HepG2 (cell line): Measurements from ENCODE around the gene SH3TC2. TPM values are rescaled to one million over a fixed set of nuclear protein-coding genes. Genes with fewer than 3 reads are reported as not detected.

Experiments used
- ATAC-seq: fragments of 200-7000 bp; cut with Tn5 transposase; 3 replicates; pipeline ENCODE4 v1.9.1; 2020; ENCODE audit warnings: mild to moderate bottlenecking, moderate library complexity
- BruUV-seq: library from RNA; stranded (reverse); fragments of 400-500 nt; replicated peaks from 2 replicates; lab custom pipeline; 2021; lab: Mats Ljungman, UMichigan
- CTCF ChIA-PET: fragments of 300-600 bp; formaldehyde crosslinking; extraction: SDS; loops from one replicate; lab custom pipeline; 2021; ENCODE audit warnings: low total read pairs, inconsistent platforms, low intra/inter-chr PET ratio; lab: Yijun Ruan, JAX
- POLR2A ChIA-PET: fragments of 350-600 bp; sonication (Branson Sonifier 250); formaldehyde crosslinking; loops from one replicate; lab custom pipeline; 2020; ENCODE audit warnings: antibody characterized with exemption, inconsistent platforms; lab: Yijun Ruan, JAX
- DNase-seq: peaks from one replicate; pipeline ENCODE4 v3.0.0-alpha.2; 2015; ENCODE audit warnings: low spot score
- FAIRE-seq: peaks from 3 replicates; lab custom pipeline; 2011; peaks lifted over from hg19 to GRCh38; lab: Jason Lieb, UNC
- H2AFZ ChIP-seq: one replicate; pipeline ENCODE4 v1.6.1; 2011; ENCODE audit warnings: low read length, inconsistent platforms
- H3K27ac ChIP-seq: fragments of 300-600 bp; 3 replicates; pipeline ENCODE4 v1.8.0; 2011; ENCODE audit warnings: mixed run types, mild to moderate bottlenecking, mixed read lengths, low read length, inconsistent platforms; ENCODE audit not compliant: insufficient read depth; ENCODE audit errors: extremely low read length
- H3K27me3 ChIP-seq, 2 experiments: fragments of 200-600 bp in 1 of 2; 2 replicates in 1 of 2; 3 replicates in 1 of 2; pipeline versions ENCODE4 v1.6.0 to v1.8.0; 2011; ENCODE audit warnings: low read length in 2 of 2, mild to moderate bottlenecking in 2 of 2, moderate library complexity in 2 of 2, inconsistent platforms in 1 of 2; ENCODE audit not compliant: insufficient read depth in 2 of 2, control insufficient read depth in 1 of 2
- H3K36me3 ChIP-seq, 2 experiments: fragments of 200-600 bp in 1 of 2; replicated peaks in 1 of 2; 2 replicates in 1 of 2; 3 replicates in 1 of 2; pipeline versions ENCODE4 v1.5.1 to v1.8.0; 2011; ENCODE audit warnings: low read length in 2 of 2, inconsistent platforms in 1 of 2; ENCODE audit not compliant: insufficient read depth in 2 of 2, control insufficient read depth in 1 of 2
- H3K4me1 ChIP-seq: 2 replicates; pipeline ENCODE4 v1.5.1; 2012; ENCODE audit warnings: low read length, inconsistent platforms; ENCODE audit not compliant: insufficient read depth
- H3K4me2 ChIP-seq: 2 replicates; pipeline ENCODE4 v1.6.0; 2011; ENCODE audit warnings: low read depth, low read length, inconsistent platforms
- H3K4me3 ChIP-seq, 3 experiments: fragments of 200-600 bp in 1 of 3; sonication (generic), shearing (Covaris generic) in 1 of 3; replicated peaks in 1 of 3; 2 replicates each; pipeline ENCODE4 v1.5.1; 2011 to 2016; ENCODE audit warnings: low read length in 3 of 3, inconsistent platforms in 2 of 3, low read depth in 2 of 3, mild to moderate bottlenecking in 2 of 3, control low read depth in 1 of 3, mixed read lengths in 1 of 3; ENCODE audit not compliant: insufficient read depth in 1 of 3
- H3K79me2 ChIP-seq: one replicate; pipeline ENCODE4 v1.6.1; 2011; ENCODE audit warnings: low read length, inconsistent platforms; ENCODE audit not compliant: insufficient read depth
- H3K9ac ChIP-seq: 2 replicates; pipeline ENCODE4 v1.6.0; 2011; ENCODE audit warnings: mild to moderate bottlenecking, low read depth, low read length, inconsistent platforms; ENCODE audit not compliant: insufficient read depth
- H3K9me3 ChIP-seq: 2 replicates; pipeline ENCODE4 v1.5.1; 2012; ENCODE audit warnings: mild to moderate bottlenecking, low read length
- H4K20me1 ChIP-seq: 2 replicates; pipeline ENCODE4 v1.6.0; 2011; ENCODE audit warnings: inconsistent platforms, mild to moderate bottlenecking, low read length, moderate library complexity; ENCODE audit not compliant: insufficient read depth
- ARID2 ChIP-seq: sonication (generic); formaldehyde crosslinking; IDR thresholded peaks from 2 replicates; pipeline ENCODE4 v1.8.1; 2022; ENCODE audit warnings: mild to moderate bottlenecking, missing genetic modification reagents, borderline replicate concordance
- EHMT2 ChIP-seq: fragments of 200-600 bp; sonication (generic); IDR thresholded peaks from 2 replicates; pipeline ENCODE4 v1.7.0; 2017; ENCODE audit warnings: antibody characterized with exemption, low read depth, low read length, borderline replicate concordance
- HMG20B ChIP-seq: conservative IDR thresholded peaks from 2 replicates; pipeline ENCODE4 v1.6.1; 2016; ENCODE audit warnings: missing genetic modification reagents, missing compliant biosample characterization
- MED13 ChIP-seq: sonication (generic); formaldehyde crosslinking; IDR thresholded peaks from 2 replicates; pipeline ENCODE4 v1.5.0; 2020; ENCODE audit warnings: missing genetic modification reagents
- NR2F6 ChIP-seq, 2 experiments: IDR thresholded peaks; 2 replicates each; pipeline ENCODE4 v1.6.1; 2016; ENCODE audit warnings: antibody characterized with exemption in 1 of 2, mild to moderate bottlenecking in 1 of 2
- PRMT3 ChIP-seq: sonication (generic); formaldehyde crosslinking; IDR thresholded peaks from 2 replicates; pipeline ENCODE4 v1.8.1; 2022; ENCODE audit warnings: low read depth, mild to moderate bottlenecking, moderate library complexity, missing genetic modification reagents, borderline replicate concordance
- RARG ChIP-seq: sonication (generic); formaldehyde crosslinking; IDR thresholded peaks from 2 replicates; pipeline ENCODE4 v1.4.0; 2020; ENCODE audit warnings: low read depth, mild to moderate bottlenecking, missing genetic modification reagents
- RFX1 ChIP-seq: fragments of 450-650 bp; IDR thresholded peaks from 2 replicates; pipeline ENCODE4 v1.6.1; 2017
- SALL1 ChIP-seq: sonication (generic); formaldehyde crosslinking; IDR thresholded peaks from 2 replicates; pipeline ENCODE4 v1.8.0; 2022; ENCODE audit warnings: mild to moderate bottlenecking, missing genetic modification reagents
- SAP130 ChIP-seq: IDR thresholded peaks from 2 replicates; pipeline ENCODE4 v1.6.1; 2016; ENCODE audit warnings: low read depth
- TAF15 ChIP-seq: fragments of 200-400 bp; formaldehyde crosslinking; IDR thresholded peaks from one replicate; pipeline ENCODE4 v1.6.1; 2018; ENCODE audit warnings: mild to moderate bottlenecking, low read depth, low read length; ENCODE audit not compliant: poor library complexity, severe bottlenecking
- ZBTB14 ChIP-seq: sonication (generic); formaldehyde crosslinking; IDR thresholded peaks from 2 replicates; pipeline ENCODE4 v1.4.0; 2020; ENCODE audit warnings: missing genetic modification reagents
- ZNF318 ChIP-seq: sonication (generic); formaldehyde crosslinking; IDR thresholded peaks from 2 replicates; pipeline ENCODE4 v1.4.0; 2020; ENCODE audit warnings: mild to moderate bottlenecking, missing genetic modification reagents
- ZNF558 ChIP-seq: sonication (generic); formaldehyde crosslinking; IDR thresholded peaks from 2 replicates; pipeline ENCODE4 v1.9.0; 2022; ENCODE audit warnings: mild to moderate bottlenecking, missing genetic modification reagents, borderline replicate concordance
- ZNF772 ChIP-seq: sonication (generic); formaldehyde crosslinking; IDR thresholded peaks from 2 replicates; pipeline ENCODE4 v1.5.0; 2020; ENCODE audit warnings: mild to moderate bottlenecking, missing genetic modification reagents
- WGBS: methylation state at CpG from one replicate; pipeline ENCODE4 v1.1.6; 2017; ENCODE audit warnings: low lambda C conversion rate; 5-methylcytosine and 5-hydroxymethylcytosine counted together
- in situ Hi-C: cut with HindIII; loops from 2 replicates; pipeline ENCODE4 v1.10.0; 2017; ENCODE audit warnings: low pct_unique_long_range_greater_than_20kb; ENCODE audit not compliant: extremely low pct_ligation_motif_present
- intact Hi-C: fragments of 100-400 bp; cut with micrococcal nuclease; formaldehyde crosslinking; loops from one replicate; pipeline ENCODE4 v1.10.0; 2022; ENCODE audit not compliant: unreplicated experiment
- polyA plus RNA-seq, 8 experiments: library from polyadenylated mRNA; depleted of rRNA in 3 of 8; stranded (reverse) in 7 of 8; unstranded in 1 of 8; fragments of >200 nt; fragmentation: Illumina TruSeq in 4 of 8; extraction: Trizol in 4 of 8; gene quantifications; 2 replicates each; pipeline versions ENCODE4 v1.2.1 to v1.2.3, GENCODE V29; 2011 to 2016; ENCODE audit warnings: low read depth in 4 of 8, missing spikeins in 1 of 8, mixed read lengths in 1 of 8; ENCODE audit not compliant: insufficient read depth in 1 of 8
- total RNA-seq, 5 experiments: library from RNA; depleted of rRNA; stranded (reverse); fragments of >200 nt; fragmentation: Illumina TruSeq; extraction: Trizol; gene quantifications; 2 replicates each; pipeline ENCODE4 v1.2.3, GENCODE V29; 2016; ENCODE audit warnings: low read depth in 1 of 5
- TF ChIP-seq, protein P1 (sequence below): sonication (generic); formaldehyde crosslinking; IDR thresholded peaks from 2 replicates; pipeline ENCODE4 v1.4.0; 2020; ENCODE audit warnings: mild to moderate bottlenecking, missing genetic modification reagents

SH3TC2 gene
- total and polyA plus RNA-seq, 2 of the 13 experiments (the other 11 are each of a cell fraction or from before 2014, with no cell fraction given): 0.34 to 0.71 TPM

DNA sequence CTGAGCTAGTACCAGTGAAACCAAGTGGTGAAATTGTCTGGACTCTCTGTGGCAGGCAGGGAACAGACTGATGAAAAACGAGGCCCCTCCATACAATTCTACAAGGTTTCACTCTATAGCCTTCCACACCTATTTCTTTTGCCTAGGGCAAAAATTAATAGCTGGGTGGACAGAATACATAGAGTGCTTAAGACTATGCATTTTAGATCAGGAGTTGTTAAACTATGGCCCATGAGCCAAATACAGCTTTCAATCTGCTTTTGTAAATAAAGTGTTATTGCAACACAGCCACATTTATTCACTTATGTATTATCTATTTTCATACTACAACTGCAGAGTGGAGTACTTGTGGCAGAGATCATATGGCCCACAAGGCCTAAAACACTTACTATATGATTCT is 45.2 kb downstream of the SH3TC2 start (continued):
- no peak for TF ChIP-seq MED13
- TF ChIP-seq NR2F6 (IDR thresholded peaks at IDR 0.05): no peak
- TF ChIP-seq NR2F6 (CRISPR knock-in tag; IDR thresholded peaks at IDR 0.05): no peak
- TF ChIP-seq HMG20B (CRISPR knock-in tag): no peak

GRCh38 chr5:149015561-149015960 is 47.3 kb downstream of the SH3TC2 start:
- POLR2A ChIA-PET: no interaction called here
- TF ChIP-seq TAF15 (no peak), SALL1 (CRISPR knock-in tag) (no peak), RFX1 (no peak), ARID2 (CRISPR knock-in tag) (no peak), ZNF558 (CRISPR knock-in tag) (no peak), RARG (CRISPR knock-in tag) (no peak), ZNF318 (CRISPR knock-in tag) (no peak), EHMT2 (no peak), PRMT3 (CRISPR knock-in tag) (no peak), ZBTB14 (CRISPR knock-in tag) (no peak), ZNF772 (CRISPR knock-in tag) (no peak), SAP130 (CRISPR knock-in tag) (no peak)
- TF ChIP-seq, protein P1, sequence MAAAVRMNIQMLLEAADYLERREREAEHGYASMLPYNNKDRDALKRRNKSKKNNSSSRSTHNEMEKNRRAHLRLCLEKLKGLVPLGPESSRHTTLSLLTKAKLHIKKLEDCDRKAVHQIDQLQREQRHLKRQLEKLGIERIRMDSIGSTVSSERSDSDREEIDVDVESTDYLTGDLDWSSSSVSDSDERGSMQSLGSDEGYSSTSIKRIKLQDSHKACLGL (CRISPR knock-in tag): no peak

More at GRCh38 chr5:149015561-149015960, 47.3 kb downstream of the SH3TC2 start:
- Histone ChIP-seq H2AFZ (no peak overlapping the region), H3K4me3 (no peak overlapping the region), H3K36me3 (no peaks in the 10 kb centered on the region), H3K79me2 (no peaks in the 10 kb centered on the region), H4K20me1 (no peaks in the 10 kb centered on the region), H3K4me1 (no peaks in the 10 kb centered on the region), H3K9me3 (no peaks in the 10 kb centered on the region), H3K4me2 (no peak overlapping the region), H3K9ac (no peak overlapping the region), H3K27ac (no peak overlapping the region), H3K27me3 (no peaks in the 10 kb centered on the region)
- DNase-seq (no peak), FAIRE-seq (no peak), ATAC-seq (no peak)
- intact Hi-C loops: no loop called here
- in situ Hi-C loops: no loop called here
- WGBS: 71% methylated on average over 1 of the region's 1 CpG
- BruUV-seq: no TSS peak
- CTCF ChIA-PET: no interaction called here
